HG02678 (cell line): ENCODE measurements around the gene CORO2A.
A peak's percentile ranks its signal among the peaks of the same experiment; 100 is the strongest.

Experiments
- ATAC-seq: cut with Tn5 transposase; IDR thresholded peaks from one replicate; pipeline ENCODE4 v1.9.1; 2021; ENCODE audit warnings: mild to moderate bottlenecking, moderate library complexity; ENCODE audit not compliant: unreplicated experiment

The CORO2A gene

GRCh38 chr9:98172604-98173003, 19.8 kb downstream of the CORO2A start:
- ATAC-seq: no peak

GRCh38 chr9:98171176-98171925, 21.1 kb downstream of the CORO2A start:
- no peak for ATAC-seq

- peak; percentile 92 for ATAC-seq
Measured at GRCh38 chr9:98168941-98169488, 23.4 kb downstream of the CORO2A start.

- no peak for ATAC-seq
Measured at GRCh38 chr9:98168153-98168780, 24.2 kb downstream of the CORO2A start.

- no peak for ATAC-seq
Measured at GRCh38 chr9:98164912-98165311, 27.5 kb downstream of the CORO2A start.

GRCh38 chr9:98162613-98163012, 29.8 kb downstream of the CORO2A start:
- no peak for ATAC-seq

- no peak for ATAC-seq
Measured at GRCh38 chr9:98161851-98162250, 30.6 kb downstream of the CORO2A start.

- no peak for ATAC-seq
Measured at GRCh38 chr9:98159790-98160189, 32.6 kb downstream of the CORO2A start.

- no peak for ATAC-seq
Measured at GRCh38 chr9:98159301-98159700, 33.1 kb downstream of the CORO2A start.

- no peak for ATAC-seq
Measured at GRCh38 chr9:98158071-98158831, 34.2 kb downstream of the CORO2A start.

- no peak for ATAC-seq
Measured at GRCh38 chr9:98157372-98157771, 35.1 kb downstream of the CORO2A start.

GRCh38 chr9:98154678-98155077, 37.8 kb downstream of the CORO2A start:
- ATAC-seq: no peak

- ATAC-seq: no peak
Measured at GRCh38 chr9:98152526-98152925, 39.9 kb downstream of the CORO2A start.

GRCh38 chr9:98150721-98151120, 41.7 kb downstream of the CORO2A start:
- no peak for ATAC-seq

GRCh38 chr9:98150164-98150563, 42.3 kb downstream of the CORO2A start:
- ATAC-seq: no peak

- no peak for ATAC-seq
Measured at GRCh38 chr9:98149422-98149821, 43.0 kb downstream of the CORO2A start.

- no peak for ATAC-seq
Measured at GRCh38 chr9:98148486-98148885, 44.0 kb downstream of the CORO2A start.

GRCh38 chr9:98147582-98147981, 44.9 kb downstream of the CORO2A start:
- ATAC-seq: no peak

GRCh38 chr9:98146101-98146991, 46.1 kb downstream of the CORO2A start:
- ATAC-seq: no peak

GRCh38 chr9:98144631-98145030, 47.8 kb downstream of the CORO2A start:
- ATAC-seq: no peak

- ATAC-seq: no peak
Measured at GRCh38 chr9:98144076-98144475, 48.4 kb downstream of the CORO2A start.
